Endodermal cell (in vitro differentiated cells): ENCODE results near the gene CROCC2. TPM values are rescaled to one million over a fixed set of nuclear protein-coding genes. Genes with fewer than 3 reads are reported as not detected.

Source experiments
- DNase-seq: peaks from one replicate; pipeline ENCODE4 v3.0.0-alpha.2; 2017
- H3K27ac ChIP-seq: 2 replicates; pipeline ENCODE4 v1.5.1; 2013; ENCODE audit warnings: mild to moderate bottlenecking, low read depth, low read length, moderate library complexity
- H3K27me3 ChIP-seq: 2 replicates; pipeline ENCODE4 v1.6.1; 2013; ENCODE audit warnings: mild to moderate bottlenecking, low read length, moderate library complexity; ENCODE audit not compliant: insufficient read depth, control insufficient read depth, poor library complexity, severe bottlenecking
- H3K36me3 ChIP-seq: 2 replicates; pipeline ENCODE4 v1.7.0; 2013; ENCODE audit warnings: mild to moderate bottlenecking, low read length, moderate library complexity; ENCODE audit not compliant: control insufficient read depth, insufficient read depth
- H3K4me1 ChIP-seq: one replicate; pipeline ENCODE4 v1.7.0; 2013; ENCODE audit warnings: low read length; ENCODE audit not compliant: control insufficient read depth, insufficient read depth
- H3K4me3 ChIP-seq: 2 replicates; pipeline ENCODE4 v1.5.1; 2013; ENCODE audit warnings: mild to moderate bottlenecking, low read length, moderate library complexity
- H3K9ac ChIP-seq: 2 replicates; pipeline ENCODE4 v1.6.1; 2013; ENCODE audit warnings: mild to moderate bottlenecking, low read length, moderate library complexity; ENCODE audit not compliant: poor library complexity, severe bottlenecking; ENCODE audit errors: extremely low read depth
- H3K9me3 ChIP-seq: 2 replicates; pipeline ENCODE4 v1.6.1; 2013; ENCODE audit warnings: mild to moderate bottlenecking, low read length, moderate library complexity; ENCODE audit not compliant: control insufficient read depth
- H3K27ac Mint-ChIP-seq: 2 replicates; pipeline ENCODE4 v1.8.0; 2020; ENCODE audit warnings: mixed read lengths
- H3K27me3 Mint-ChIP-seq: 2 replicates; pipeline ENCODE4 v1.8.0; 2021; ENCODE audit warnings: mild to moderate bottlenecking, mixed read lengths; ENCODE audit not compliant: insufficient read depth
- H3K36me3 Mint-ChIP-seq: 2 replicates; pipeline ENCODE4 v1.8.0; 2020; ENCODE audit warnings: low read depth, mixed read lengths
- H3K4me1 Mint-ChIP-seq: 2 replicates; pipeline ENCODE4 v1.8.0; 2020; ENCODE audit warnings: mixed read lengths
- H3K4me3 Mint-ChIP-seq: 2 replicates; pipeline ENCODE4 v1.8.0; 2020; ENCODE audit warnings: mild to moderate bottlenecking, moderate library complexity, mixed read lengths
- H3K9me3 Mint-ChIP-seq: 2 replicates; pipeline ENCODE4 v1.8.0; 2020; ENCODE audit warnings: mild to moderate bottlenecking, mixed read lengths
- whole genome bisulfite sequencing, 2 experiments: methylation state at CpG; one replicate each; pipeline versions ENCODE4 v1.1.5 to v1.1.7; 2013; ENCODE audit warnings: missing lambda C conversion rate in 2 of 2, mixed read lengths in 1 of 2; ENCODE audit not compliant: insufficient coverage in 1 of 2, insufficient read length in 1 of 2; 5-methylcytosine and 5-hydroxymethylcytosine counted together
- total RNA-seq, 2 donors: library from RNA; stranded (reverse); fragmentation: NEBNext Ultra II Directional in 1 of 2; extraction: Animal tissue kit (Norgen Biotek cat#: 25700) in 1 of 2; gene quantifications; 2 replicates in 1 of 2; 3 replicates in 1 of 2; pipeline ENCODE4 v1.2.1, GENCODE V29; 2021
- TF ChIP-seq, protein P1 (sequence below): fragments of 200-600 bp; sonication (generic); conservative IDR thresholded peaks from 2 replicates; pipeline ENCODE4 v1.5.0; 2021; ENCODE audit warnings: antibody characterized with exemption, mild to moderate bottlenecking

Gene CROCC2
- total RNA-seq, 2 donors from 2014 or later = not detected

DNA sequence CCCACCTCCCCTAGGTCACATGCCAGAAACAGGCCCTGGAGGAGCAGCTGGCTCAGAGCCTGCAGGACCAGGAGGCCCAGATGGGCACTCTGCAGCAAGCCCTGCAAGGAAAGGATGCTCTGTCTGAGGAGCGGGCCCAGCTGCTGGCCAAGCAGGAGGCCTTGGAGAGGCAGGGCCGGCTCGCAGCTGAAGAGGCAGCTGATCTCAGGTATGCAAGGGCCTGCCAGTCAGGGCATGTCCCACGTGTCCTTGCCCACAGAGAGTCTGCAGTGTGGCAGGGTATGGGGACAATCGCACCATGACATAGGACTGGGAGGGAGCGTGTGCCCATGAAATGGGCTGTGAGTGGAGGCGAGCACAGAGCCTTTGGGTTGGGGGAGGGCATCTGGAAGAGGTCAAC lies 39.9 kb downstream of the CROCC2 start:
- 87 to 93% methylated on average over 7 of the region's 7 CpGs for WGBS, 2 experiments
- H3K4me1 ChIP-seq = no peaks in the 10 kb centered on the region

DNA sequence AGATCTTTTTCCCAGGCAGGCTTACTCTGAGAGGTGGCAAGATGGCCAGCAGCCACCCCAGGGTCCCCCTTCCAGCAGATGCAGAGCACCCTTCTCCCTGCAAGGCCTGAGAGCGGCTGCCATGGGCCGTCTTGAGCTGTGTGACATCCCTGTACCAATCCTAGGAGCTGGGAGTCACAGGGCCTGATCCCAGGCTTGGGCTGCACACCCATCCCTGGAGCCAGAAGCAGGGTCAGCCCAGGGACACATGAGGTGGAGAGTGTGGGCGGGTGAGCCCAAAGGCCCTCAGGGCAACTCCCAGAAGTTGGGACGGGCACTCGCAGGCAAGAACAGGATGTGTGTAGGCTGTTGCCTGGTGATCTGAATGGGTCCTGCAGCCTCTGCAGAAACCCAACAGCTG lies 40.5 kb downstream of the CROCC2 start:
- H3K27me3 Mint-ChIP-seq = no peaks in the 10 kb centered on the region
- WGBS, 2 experiments = 79 to 87% methylated on average over 2 to 5 of the region's 5 CpGs
- Histone ChIP-seq H3K9me3 (no peaks in the 10 kb centered on the region), H3K4me3 (no peak overlapping the region), H3K9ac (no peak overlapping the region), H3K4me1 (no peaks in the 10 kb centered on the region), H3K27me3 (peaks cover 9% of the 10 kb centered on the region), H3K36me3 (no peaks in the 10 kb centered on the region), H3K27ac (no peak overlapping the region)
- DNase-seq = peak; percentile 38
- no peaks in the 10 kb centered on the region for H3K36me3 Mint-ChIP-seq
- peaks cover 6% of the 10 kb centered on the region for H3K4me1 Mint-ChIP-seq
- TF ChIP-seq, protein P1, sequence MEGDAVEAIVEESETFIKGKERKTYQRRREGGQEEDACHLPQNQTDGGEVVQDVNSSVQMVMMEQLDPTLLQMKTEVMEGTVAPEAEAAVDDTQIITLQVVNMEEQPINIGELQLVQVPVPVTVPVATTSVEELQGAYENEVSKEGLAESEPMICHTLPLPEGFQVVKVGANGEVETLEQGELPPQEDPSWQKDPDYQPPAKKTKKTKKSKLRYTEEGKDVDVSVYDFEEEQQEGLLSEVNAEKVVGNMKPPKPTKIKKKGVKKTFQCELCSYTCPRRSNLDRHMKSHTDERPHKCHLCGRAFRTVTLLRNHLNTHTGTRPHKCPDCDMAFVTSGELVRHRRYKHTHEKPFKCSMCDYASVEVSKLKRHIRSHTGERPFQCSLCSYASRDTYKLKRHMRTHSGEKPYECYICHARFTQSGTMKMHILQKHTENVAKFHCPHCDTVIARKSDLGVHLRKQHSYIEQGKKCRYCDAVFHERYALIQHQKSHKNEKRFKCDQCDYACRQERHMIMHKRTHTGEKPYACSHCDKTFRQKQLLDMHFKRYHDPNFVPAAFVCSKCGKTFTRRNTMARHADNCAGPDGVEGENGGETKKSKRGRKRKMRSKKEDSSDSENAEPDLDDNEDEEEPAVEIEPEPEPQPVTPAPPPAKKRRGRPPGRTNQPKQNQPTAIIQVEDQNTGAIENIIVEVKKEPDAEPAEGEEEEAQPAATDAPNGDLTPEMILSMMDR = no peak
- H3K4me3 Mint-ChIP-seq = no peak overlapping the region
- no peaks in the 10 kb centered on the region for H3K9me3 Mint-ChIP-seq
- H3K27ac Mint-ChIP-seq = no peak overlapping the region

More for the DNA sequence above, 39.9 kb downstream of the CROCC2 start:
- no peak overlapping the region for H3K27ac ChIP-seq
- no peaks in the 10 kb centered on the region for H3K36me3 ChIP-seq
- TF ChIP-seq, protein P1 = no peak
- peak; percentile 26 for DNase-seq
- no peak overlapping the region for H3K9ac ChIP-seq
- Mint-ChIP-seq H3K4me3 (no peak overlapping the region), H3K4me1 (peaks cover 6% of the 10 kb centered on the region), H3K27me3 (peaks cover 4% of the 10 kb centered on the region), H3K27ac (no peak overlapping the region), H3K9me3 (no peaks in the 10 kb centered on the region), H3K36me3 (no peaks in the 10 kb centered on the region)
- no peaks in the 10 kb centered on the region for H3K9me3 ChIP-seq
- no peak overlapping the region for H3K4me3 ChIP-seq
- H3K27me3 ChIP-seq = peaks cover 15% of the 10 kb centered on the region

DNA sequence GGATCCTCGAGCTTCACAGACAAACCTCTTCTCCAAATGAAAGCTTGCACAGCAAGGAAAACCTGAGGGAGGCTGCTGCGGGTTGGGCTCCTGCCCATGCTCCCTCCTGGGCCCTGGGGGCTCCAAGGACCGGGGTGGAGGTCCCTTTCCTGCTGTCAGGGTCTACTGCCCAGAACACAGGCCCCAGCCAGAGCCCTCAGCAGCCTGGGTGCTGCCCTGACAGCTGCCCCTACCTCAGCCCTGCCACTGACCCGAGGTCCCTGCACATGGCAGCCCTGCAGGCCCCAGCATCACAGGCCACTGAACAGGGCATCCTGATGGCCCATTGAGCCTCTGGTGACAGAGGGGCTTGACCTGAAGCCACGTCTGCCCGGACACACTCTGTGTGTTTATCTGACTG lies 41.0 kb downstream of the CROCC2 start:
- no peaks in the 10 kb centered on the region for H3K36me3 ChIP-seq
- peak; percentile 35 for DNase-seq
- no peak overlapping the region for H3K27ac ChIP-seq
- peaks cover 4% of the 10 kb centered on the region for H3K27me3 ChIP-seq
- H3K27ac Mint-ChIP-seq = no peak overlapping the region
- no peaks in the 10 kb centered on the region for H3K4me1 ChIP-seq
- no peaks in the 10 kb centered on the region for H3K9me3 Mint-ChIP-seq
- H3K4me3 ChIP-seq = no peak overlapping the region
- 86 to 89% methylated on average over 5 to 6 of the region's 6 CpGs for WGBS, 2 experiments
- TF ChIP-seq, protein P1 = no peak
- no peaks in the 10 kb centered on the region for H3K9me3 ChIP-seq
- peaks cover 6% of the 10 kb centered on the region for H3K4me1 Mint-ChIP-seq
- no peaks in the 10 kb centered on the region for H3K27me3 Mint-ChIP-seq
- no peak overlapping the region for H3K9ac ChIP-seq
- no peak overlapping the region for H3K4me3 Mint-ChIP-seq
- no peaks in the 10 kb centered on the region for H3K36me3 Mint-ChIP-seq
